ENCODE data around the gene CCDC78. TPM values are rescaled to one million over a fixed set of nuclear protein-coding genes. Genes with fewer than 3 reads are reported as not detected.

Gene CCDC78
- polyA plus RNA-seq, 1 donor (not counting 4 experiments of a cell fraction or from before 2014, with no cell fraction given): 2.5 TPM

DNA sequence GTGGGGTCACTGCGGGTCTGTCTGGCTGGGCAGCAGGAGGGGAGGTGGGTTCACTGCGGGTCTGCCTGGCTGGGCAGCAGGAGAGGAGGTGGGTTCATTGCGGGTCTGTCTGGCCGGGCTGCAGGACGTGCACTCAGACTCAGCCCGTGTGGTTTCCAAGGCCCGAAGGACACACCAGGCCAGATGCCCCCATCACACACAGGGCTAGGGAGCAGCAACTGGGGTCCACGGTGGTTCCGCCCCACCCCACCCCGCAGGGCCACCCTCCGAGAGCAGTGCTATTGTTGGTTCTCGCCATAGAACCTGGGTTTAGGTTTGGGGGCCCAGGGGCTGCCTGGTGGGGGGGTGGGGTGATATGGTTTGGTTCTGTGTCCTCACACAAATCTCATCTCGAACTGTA lies 20.4 kb upstream of the CCDC78 start:
- DNase-seq (ENCODE audit: low read depth, low spot score) (no peak), FAIRE-seq (no peak)
- Histone ChIP-seq H3K9me1 (ENCODE audit: control insufficient read depth, extremely low read depth, insufficient read depth, low read length) (no peaks in the 10 kb centered on the region), H3K9me3 (ENCODE audit: control insufficient read depth, low read depth, low read length) (no peaks in the 10 kb centered on the region), H3K4me3 (ENCODE audit: control insufficient read depth in 2 of 3, extremely low read depth in 1 of 3, insufficient read depth in 2 of 3, low read depth in 1 of 3, low read length in 3 of 3) (no peak overlapping the region), H4K20me1 (ENCODE audit: control insufficient read depth, extremely low read depth, insufficient read depth, low read length) (no peaks in the 10 kb centered on the region), H3K4me1 (ENCODE audit: control insufficient read depth, extremely low read depth, insufficient read depth, low read length) (no peaks in the 10 kb centered on the region), H3K9ac (ENCODE audit: control insufficient read depth, extremely low read depth, insufficient read depth, low read length) (no peak overlapping the region), H2AFZ (ENCODE audit: control insufficient read depth, low read length) (no peak overlapping the region), H3K79me2 (ENCODE audit: control insufficient read depth, insufficient read depth, low read length) (no peaks in the 10 kb centered on the region), H3K27ac (ENCODE audit: control insufficient read depth, insufficient read depth, low read length) (no peak overlapping the region), H3K27me3 (ENCODE audit: control insufficient read depth, extremely low read depth, insufficient read depth, low read length) (peaks cover under 1% of the 10 kb centered on the region), H3K36me3 (ENCODE audit: control insufficient read depth in 2 of 2, extremely low read depth in 1 of 2, insufficient read depth in 2 of 2, low read length in 2 of 2) (no peaks in the 10 kb centered on the region), H3K4me2 (ENCODE audit: control insufficient read depth, extremely low read depth, insufficient read depth, low read depth, low read length) (no peak overlapping the region)
- TF ChIP-seq, protein P1, sequence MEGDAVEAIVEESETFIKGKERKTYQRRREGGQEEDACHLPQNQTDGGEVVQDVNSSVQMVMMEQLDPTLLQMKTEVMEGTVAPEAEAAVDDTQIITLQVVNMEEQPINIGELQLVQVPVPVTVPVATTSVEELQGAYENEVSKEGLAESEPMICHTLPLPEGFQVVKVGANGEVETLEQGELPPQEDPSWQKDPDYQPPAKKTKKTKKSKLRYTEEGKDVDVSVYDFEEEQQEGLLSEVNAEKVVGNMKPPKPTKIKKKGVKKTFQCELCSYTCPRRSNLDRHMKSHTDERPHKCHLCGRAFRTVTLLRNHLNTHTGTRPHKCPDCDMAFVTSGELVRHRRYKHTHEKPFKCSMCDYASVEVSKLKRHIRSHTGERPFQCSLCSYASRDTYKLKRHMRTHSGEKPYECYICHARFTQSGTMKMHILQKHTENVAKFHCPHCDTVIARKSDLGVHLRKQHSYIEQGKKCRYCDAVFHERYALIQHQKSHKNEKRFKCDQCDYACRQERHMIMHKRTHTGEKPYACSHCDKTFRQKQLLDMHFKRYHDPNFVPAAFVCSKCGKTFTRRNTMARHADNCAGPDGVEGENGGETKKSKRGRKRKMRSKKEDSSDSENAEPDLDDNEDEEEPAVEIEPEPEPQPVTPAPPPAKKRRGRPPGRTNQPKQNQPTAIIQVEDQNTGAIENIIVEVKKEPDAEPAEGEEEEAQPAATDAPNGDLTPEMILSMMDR (optimal IDR thresholded peaks at IDR 0.05 in 1 of 3, IDR thresholded peaks at IDR 0.05 in 1 of 3, conservative IDR thresholded peaks at IDR 0.05 in 1 of 3; ENCODE audit: extremely low read depth in 1 of 3, insufficient read depth in 2 of 3, low read length in 3 of 3): no peak
- TF ChIP-seq EZH2 (IDR thresholded peaks at IDR 0.05; ENCODE audit: low read length): no peak
- dilution Hi-C loops (cut with MboI; ENCODE audit: extremely low pct_ligation_motif_present, low sequenced_read_pairs): no loop called here

DNA sequence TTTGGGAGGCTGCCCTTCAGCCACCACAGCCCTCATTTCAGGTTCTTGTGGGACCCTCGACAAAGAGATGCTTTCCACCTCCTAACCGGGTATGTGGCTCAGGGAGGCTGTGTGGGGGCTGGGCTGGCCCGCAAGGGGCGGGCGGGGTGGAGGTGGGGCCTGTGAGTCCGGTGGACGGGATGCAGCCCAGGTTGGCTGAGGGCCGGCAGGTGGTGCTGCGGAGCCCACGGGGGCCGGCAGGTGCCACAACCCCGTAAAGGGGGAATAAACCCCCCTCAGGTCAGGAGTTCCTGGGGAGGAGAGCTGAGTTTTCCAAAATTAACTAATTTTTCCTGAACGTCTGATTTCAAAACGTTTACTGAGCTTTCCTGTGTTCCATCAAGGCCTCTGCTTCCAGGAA lies 19.5 kb upstream of the CCDC78 start:
- Histone ChIP-seq H3K4me2 (ENCODE audit: control insufficient read depth, extremely low read depth, insufficient read depth, low read depth, low read length) (no peak overlapping the region), H3K79me2 (ENCODE audit: control insufficient read depth, insufficient read depth, low read length) (no peaks in the 10 kb centered on the region), H2AFZ (ENCODE audit: control insufficient read depth, low read length) (no peak overlapping the region), H3K36me3 (ENCODE audit: control insufficient read depth in 2 of 2, extremely low read depth in 1 of 2, insufficient read depth in 2 of 2, low read length in 2 of 2) (no peaks in the 10 kb centered on the region), H3K9me1 (ENCODE audit: control insufficient read depth, extremely low read depth, insufficient read depth, low read length) (no peaks in the 10 kb centered on the region), H3K4me1 (ENCODE audit: control insufficient read depth, extremely low read depth, insufficient read depth, low read length) (peaks cover 3% of the 10 kb centered on the region), H3K9me3 (ENCODE audit: control insufficient read depth, low read depth, low read length) (no peaks in the 10 kb centered on the region), H4K20me1 (ENCODE audit: control insufficient read depth, extremely low read depth, insufficient read depth, low read length) (no peaks in the 10 kb centered on the region), H3K27ac (ENCODE audit: control insufficient read depth, insufficient read depth, low read length) (no peak overlapping the region), H3K27me3 (ENCODE audit: control insufficient read depth, extremely low read depth, insufficient read depth, low read length) (no peaks in the 10 kb centered on the region), H3K4me3 (ENCODE audit: control insufficient read depth in 2 of 3, extremely low read depth in 1 of 3, insufficient read depth in 2 of 3, low read depth in 1 of 3, low read length in 3 of 3) (no peak overlapping the region), H3K9ac (ENCODE audit: control insufficient read depth, extremely low read depth, insufficient read depth, low read length) (no peak overlapping the region)
- dilution Hi-C loops (cut with MboI; ENCODE audit: extremely low pct_ligation_motif_present, low sequenced_read_pairs): no loop called here
- FAIRE-seq (no peak), DNase-seq (ENCODE audit: low read depth, low spot score) (no peak)
- no peak for TF ChIP-seq EZH2 (IDR thresholded peaks at IDR 0.05; ENCODE audit: low read length)
- TF ChIP-seq, protein P1 (optimal IDR thresholded peaks at IDR 0.05 in 1 of 3, IDR thresholded peaks at IDR 0.05 in 1 of 3, conservative IDR thresholded peaks at IDR 0.05 in 1 of 3; ENCODE audit: extremely low read depth in 1 of 3, insufficient read depth in 2 of 3, low read length in 3 of 3): peak; percentile 22 to 73 (median 68)
